Thyroid gland (tissue), 4 donors: ENCODE measurements around the gene ZNF8. TPM values are rescaled to one million over a fixed set of nuclear protein-coding genes. Genes with fewer than 3 reads are reported as not detected.

Experiments
- DNase-seq, 2 donors: peaks; one replicate each; pipeline ENCODE4 v3.0.0-alpha.2; 2019
- H3K27ac ChIP-seq, 3 donors: fragments of 200-600 bp; sonication (generic); 1 replicate in 2 of 3; 2 replicates in 1 of 3; pipeline ENCODE4 v1.5.1; 2016 to 2019; ENCODE audit warnings: mild to moderate bottlenecking in 1 of 3, moderate library complexity in 1 of 3
- H3K27me3 ChIP-seq: fragments of 200-600 bp; sonication (generic); one replicate; pipeline ENCODE4 v1.5.1; 2019
- H3K36me3 ChIP-seq, 2 donors: fragments of 200-600 bp; sonication (generic); one replicate each; pipeline ENCODE4 v1.5.1; 2016 to 2019
- H3K4me1 ChIP-seq, 2 donors: fragments of 200-600 bp; sonication (generic); one replicate each; pipeline ENCODE4 v1.5.1; 2017 to 2019
- H3K4me3 ChIP-seq, 3 donors: fragments of 200-600 bp; sonication (generic); replicated peaks in 1 of 3; 1 replicate in 2 of 3; 2 replicates in 1 of 3; pipeline ENCODE4 v1.5.1; 2016; ENCODE audit warnings: mild to moderate bottlenecking in 1 of 3
- H3K9me3 ChIP-seq: fragments of 200-600 bp; sonication (generic); one replicate; pipeline ENCODE4 v1.5.1; 2017
- POLR2A ChIP-seq, 2 donors: fragments of 450-650 bp; IDR thresholded peaks; one replicate each; pipeline ENCODE4 v1.6.1; 2017; ENCODE audit warnings: antibody characterized with exemption in 2 of 2, mild to moderate bottlenecking in 2 of 2, moderate library complexity in 1 of 2
- WGBS, 2 donors: methylation state at CpG; one replicate each; pipeline ENCODE4 v1.1.5; 2017; 5-methylcytosine and 5-hydroxymethylcytosine counted together
- intact Hi-C: fragments of 100-400 bp; cut with DNase I; formaldehyde crosslinking; loops from one replicate; pipeline ENCODE4 v1.15.1; 2023
- total RNA-seq, 4 donors: library from RNA; depleted of rRNA; stranded (reverse); fragments of >200 nt; gene quantifications; one replicate each; pipeline ENCODE4 v1.2.3, GENCODE V29; 2016
- TF ChIP-seq, protein P1 (sequence below), 6 experiments: fragments of 200-600 bp in 3 of 6; fragments of 450-650 bp in 3 of 6; sonication (generic) in 3 of 6; IDR thresholded peaks; one replicate each; pipeline ENCODE4 v1.5.1; 2016 to 2019; ENCODE audit warnings: antibody characterized with exemption in 6 of 6, mild to moderate bottlenecking in 2 of 6, inconsistent platforms in 1 of 6, moderate library complexity in 1 of 6

Gene ZNF8
- total RNA-seq, 4 donors from 2014 or later, result 9.7 to 14.7 (median 10.3) TPM

DNA sequence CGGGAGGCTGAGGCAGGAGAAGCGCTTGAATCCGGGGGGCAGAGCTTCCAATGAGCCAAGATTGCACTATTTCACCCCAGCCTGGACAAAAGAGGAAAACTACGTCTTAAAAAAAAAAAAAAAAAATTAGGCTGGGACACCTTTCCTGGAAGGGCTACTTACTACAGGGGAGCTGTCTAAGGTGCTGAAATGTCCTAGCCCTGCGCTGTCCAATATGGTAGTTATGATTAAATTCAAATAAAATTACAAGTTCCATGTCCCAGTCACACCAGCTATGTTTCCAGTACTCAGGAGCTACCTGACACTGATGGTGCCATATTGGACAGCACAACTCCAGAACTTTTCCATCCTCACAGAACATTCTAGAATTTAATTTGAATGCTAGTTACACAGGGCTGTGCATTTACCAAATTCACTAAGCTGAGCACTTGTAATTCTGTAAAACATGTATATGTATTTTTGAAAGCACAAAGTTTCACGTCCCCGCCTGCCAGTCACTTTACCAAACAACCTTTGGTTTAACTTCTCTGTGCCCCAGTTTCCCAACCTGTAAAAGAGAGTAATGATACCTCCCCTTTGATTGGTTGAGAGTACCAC lies 38.8 kb downstream of the ZNF8 start:
- H3K36me3 ChIP-seq, result peaks cover 13 to 20% of the 10 kb centered on the region in 2 donors
- TF ChIP-seq POLR2A (IDR thresholded peaks at IDR 0.05), result no peak
- TF ChIP-seq, protein P1, sequence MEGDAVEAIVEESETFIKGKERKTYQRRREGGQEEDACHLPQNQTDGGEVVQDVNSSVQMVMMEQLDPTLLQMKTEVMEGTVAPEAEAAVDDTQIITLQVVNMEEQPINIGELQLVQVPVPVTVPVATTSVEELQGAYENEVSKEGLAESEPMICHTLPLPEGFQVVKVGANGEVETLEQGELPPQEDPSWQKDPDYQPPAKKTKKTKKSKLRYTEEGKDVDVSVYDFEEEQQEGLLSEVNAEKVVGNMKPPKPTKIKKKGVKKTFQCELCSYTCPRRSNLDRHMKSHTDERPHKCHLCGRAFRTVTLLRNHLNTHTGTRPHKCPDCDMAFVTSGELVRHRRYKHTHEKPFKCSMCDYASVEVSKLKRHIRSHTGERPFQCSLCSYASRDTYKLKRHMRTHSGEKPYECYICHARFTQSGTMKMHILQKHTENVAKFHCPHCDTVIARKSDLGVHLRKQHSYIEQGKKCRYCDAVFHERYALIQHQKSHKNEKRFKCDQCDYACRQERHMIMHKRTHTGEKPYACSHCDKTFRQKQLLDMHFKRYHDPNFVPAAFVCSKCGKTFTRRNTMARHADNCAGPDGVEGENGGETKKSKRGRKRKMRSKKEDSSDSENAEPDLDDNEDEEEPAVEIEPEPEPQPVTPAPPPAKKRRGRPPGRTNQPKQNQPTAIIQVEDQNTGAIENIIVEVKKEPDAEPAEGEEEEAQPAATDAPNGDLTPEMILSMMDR (IDR thresholded peaks at IDR 0.05), result no peak
- H3K27ac ChIP-seq, result no peak overlapping the region
- H3K27me3 ChIP-seq, result no peaks in the 10 kb centered on the region
- H3K9me3 ChIP-seq, result no peaks in the 10 kb centered on the region
- no peaks in the 10 kb centered on the region for H3K4me1 ChIP-seq
- 52 to 58% methylated on average over 7 of the region's 7 CpGs for WGBS, 2 donors
- DNase-seq, result peak in 1 of 2 donors; percentile 19
- no peak overlapping the region for H3K4me3 ChIP-seq
- intact Hi-C loops, result no loop called here

DNA sequence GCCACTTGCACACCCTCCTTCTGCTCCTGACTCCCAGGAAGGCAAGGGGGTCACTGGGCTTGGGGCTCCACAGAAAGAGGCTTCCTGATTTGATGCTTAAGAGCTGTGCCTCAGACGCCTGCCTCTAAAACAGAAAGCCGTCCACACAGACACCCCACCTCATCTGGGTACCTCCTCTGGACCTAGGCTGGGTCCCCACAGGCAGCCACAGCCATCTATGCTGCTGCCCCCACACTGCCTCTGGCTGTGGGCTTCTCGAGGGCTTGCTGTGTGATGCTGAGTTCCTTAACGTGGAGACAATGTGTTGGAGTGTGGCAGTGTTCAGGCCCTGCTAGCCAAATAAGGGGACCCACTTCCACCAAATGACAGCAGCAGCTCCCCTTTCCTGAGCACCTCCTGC lies 39.5 kb downstream of the ZNF8 start:
- H3K4me3 ChIP-seq, result no peak overlapping the region
- peaks cover 8 to 12% of the 10 kb centered on the region in 2 donors for H3K36me3 ChIP-seq
- 94 to 100% methylated on average over 2 to 4 of the region's 4 CpGs for WGBS, 2 donors
- no peaks in the 10 kb centered on the region for H3K9me3 ChIP-seq
- H3K4me1 ChIP-seq, result no peaks in the 10 kb centered on the region
- no peak overlapping the region for H3K27ac ChIP-seq
- intact Hi-C loops, result no loop called here
- no peak for DNase-seq
- H3K27me3 ChIP-seq, result no peaks in the 10 kb centered on the region
- no peak for TF ChIP-seq POLR2A (IDR thresholded peaks at IDR 0.05)
- TF ChIP-seq, protein P1 (IDR thresholded peaks at IDR 0.05), result no peak

DNA sequence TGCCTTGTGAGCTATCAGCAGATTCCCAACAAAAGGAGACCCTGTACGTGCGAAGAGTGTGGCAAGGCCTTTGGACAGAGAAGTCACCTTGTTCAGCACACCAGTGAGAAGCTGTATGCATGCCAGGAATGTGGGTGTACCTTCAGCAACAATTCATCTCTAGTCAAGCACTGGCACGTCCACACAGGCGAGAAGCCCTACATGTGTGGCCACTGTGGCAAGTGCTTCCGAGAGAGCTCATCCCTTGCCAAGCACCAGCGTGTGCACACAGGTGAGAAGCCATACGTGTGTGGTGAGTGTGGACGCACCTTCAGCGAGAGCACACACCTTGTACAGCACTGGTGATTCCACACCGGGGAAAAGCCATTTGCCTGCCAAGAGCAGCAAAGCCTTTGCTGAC lies 40.5 kb downstream of the ZNF8 start:
- Histone ChIP-seq H3K36me3 (peaks cover 0 to 7% of the 10 kb centered on the region in 2 donors), H3K9me3 (no peaks in the 10 kb centered on the region), H3K4me1 (no peaks in the 10 kb centered on the region), H3K27me3 (no peaks in the 10 kb centered on the region), H3K4me3 (no peak overlapping the region), H3K27ac (no peak overlapping the region)
- WGBS, 2 donors, result 88 to 96% methylated on average over 10 of the region's 10 CpGs
- intact Hi-C loops, result no loop called here
- no peak for DNase-seq
- TF ChIP-seq, protein P1 (IDR thresholded peaks at IDR 0.05), result no peak
- TF ChIP-seq POLR2A (IDR thresholded peaks at IDR 0.05), result no peak

DNA sequence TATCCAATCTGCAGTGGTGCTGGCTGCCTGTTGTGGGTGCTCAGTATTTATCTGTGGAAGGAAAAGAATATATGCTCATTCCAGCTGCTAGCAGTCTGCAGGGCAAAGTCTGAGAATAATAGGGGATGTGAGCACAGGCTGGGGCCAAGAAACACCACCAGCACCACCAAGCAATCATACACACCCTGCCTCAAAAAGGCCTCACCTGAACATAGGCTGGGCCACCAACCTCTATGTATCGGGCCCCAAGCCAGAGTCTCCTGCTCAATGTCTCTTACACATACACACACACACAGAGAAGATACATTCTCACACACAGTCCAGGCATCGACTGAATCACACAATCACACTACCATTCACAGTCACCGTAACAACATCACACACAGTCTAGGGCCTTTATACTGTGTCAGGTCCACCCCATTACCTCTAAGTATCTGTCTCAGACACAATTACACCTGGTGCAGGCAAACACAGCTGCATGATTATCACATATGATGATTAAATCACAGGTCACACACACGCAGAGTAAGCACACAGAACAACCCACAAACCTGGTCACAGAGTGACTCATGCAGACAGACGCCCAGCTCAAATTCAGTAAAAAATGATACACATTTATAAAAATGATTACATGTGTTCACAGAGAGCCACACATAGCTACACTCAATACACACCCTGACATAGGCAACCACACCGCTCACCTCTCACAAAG lies 46.7 kb downstream of the ZNF8 start:
- no peak for DNase-seq
- Histone ChIP-seq H3K27ac (no peak overlapping the region), H3K4me1 (peaks cover 17 to 22% of the 10 kb centered on the region in 2 donors), H3K36me3 (no peaks in the 10 kb centered on the region), H3K9me3 (no peaks in the 10 kb centered on the region), H3K27me3 (no peaks in the 10 kb centered on the region), H3K4me3 (no peak overlapping the region)
- TF ChIP-seq, protein P1 (IDR thresholded peaks at IDR 0.05), result no peak
- TF ChIP-seq POLR2A (IDR thresholded peaks at IDR 0.05), result no peak
- WGBS, 2 donors, result 87 to 93% methylated on average over 6 of the region's 6 CpGs
- intact Hi-C loops, result loop anchor here (10.0 kb wide), 1 partner anchor 59 kb away; the partner anchor contains the start of genes RPS5 and ZNF837

DNA sequence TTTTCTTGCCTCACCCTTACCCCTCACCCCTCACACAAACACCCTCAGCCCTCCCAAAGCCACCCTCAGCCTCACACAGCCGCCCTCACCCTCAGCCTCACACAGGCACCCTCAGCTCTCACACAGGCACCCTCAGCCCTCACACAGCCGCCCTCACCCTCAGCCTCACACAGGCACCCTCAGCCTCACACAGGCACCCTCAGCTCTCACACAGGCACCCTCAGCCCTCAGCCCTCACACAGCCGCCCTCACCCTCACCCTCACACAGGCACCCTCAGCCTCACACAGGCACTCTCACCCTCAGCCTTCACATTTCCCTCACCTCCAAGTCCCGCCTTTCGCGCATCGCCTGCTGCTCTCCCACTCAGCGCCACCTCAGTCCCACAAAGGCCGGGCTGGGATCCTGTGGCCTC lies 47.8 kb downstream of the ZNF8 start:
- intact Hi-C loops, result loop anchor here (10.0 kb wide), 1 partner anchor 58 kb away; the partner anchor contains the start of genes RPS5 and ZNF837
- H3K27ac ChIP-seq, result peak overlapping the region in 2 of 3 donors; percentile 73 to 92
- WGBS, 2 donors, result 2 to 6% methylated on average over 9 of the region's 9 CpGs

More for the DNA sequence above, 47.8 kb downstream of the ZNF8 start:
- TF ChIP-seq, protein P1 (IDR thresholded peaks at IDR 0.05), result no peak
- no peak for TF ChIP-seq POLR2A (IDR thresholded peaks at IDR 0.05)
- no peaks in the 10 kb centered on the region for H3K27me3 ChIP-seq
- no peak for DNase-seq
- H3K9me3 ChIP-seq, result no peaks in the 10 kb centered on the region
- H3K4me1 ChIP-seq, result peaks cover 17 to 22% of the 10 kb centered on the region in 2 donors
- peak overlapping the region; percentile 44 to 67 (median 50) for H3K4me3 ChIP-seq
- H3K36me3 ChIP-seq, result no peaks in the 10 kb centered on the region
